GM21576 (cell line): ENCODE results near the gene RABAC1.
A peak's percentile ranks its signal among the peaks of the same experiment; 100 is the strongest.
"Not testable (repeated sequence)": the region's sequence is repeated elsewhere in the genome, so short reads cannot be mapped to it uniquely, and the experiment has no call there.

Source experiments
- ATAC-seq: cut with Tn5 transposase; IDR thresholded peaks from one replicate; pipeline ENCODE4 v1.9.1; 2021; ENCODE audit warnings: mild to moderate bottlenecking, moderate library complexity; ENCODE audit not compliant: unreplicated experiment

RABAC1 gene

GRCh38 chr19:41951686-41952172 lies 7.4 kb downstream of the RABAC1 start:
- no peak for ATAC-seq

- ATAC-seq: no peak
Observed at GRCh38 chr19:41947091-41947490, 12.0 kb downstream of the RABAC1 start.

- ATAC-seq: peak; percentile 72
Observed at GRCh38 chr19:41945135-41945766, 13.9 kb downstream of the RABAC1 start.

- no peak for ATAC-seq
Observed at GRCh38 chr19:41944336-41944735, 14.8 kb downstream of the RABAC1 start.

- ATAC-seq: no peak
Observed at GRCh38 chr19:41941410-41942202, 17.5 kb downstream of the RABAC1 start.

GRCh38 chr19:41940731-41941409 lies 18.3 kb downstream of the RABAC1 start:
- ATAC-seq: no peak

GRCh38 chr19:41939861-41940730 lies 19.0 kb downstream of the RABAC1 start:
- ATAC-seq: no peak

GRCh38 chr19:41939209-41939608 lies 19.9 kb downstream of the RABAC1 start:
- ATAC-seq: not testable (repeated sequence)

GRCh38 chr19:41937525-41938468 lies 21.3 kb downstream of the RABAC1 start:
- no peak for ATAC-seq

GRCh38 chr19:41936961-41937360 lies 22.2 kb downstream of the RABAC1 start:
- no peak for ATAC-seq

GRCh38 chr19:41936416-41936850 lies 22.7 kb downstream of the RABAC1 start:
- ATAC-seq: no peak

- ATAC-seq: no peak
Observed at GRCh38 chr19:41935760-41936415, 23.2 kb downstream of the RABAC1 start.

- ATAC-seq: no peak
Observed at GRCh38 chr19:41934849-41935374, 24.2 kb downstream of the RABAC1 start.

GRCh38 chr19:41933693-41934426 lies 25.3 kb downstream of the RABAC1 start:
- no peak for ATAC-seq

GRCh38 chr19:41932720-41933332 lies 26.3 kb downstream of the RABAC1 start:
- ATAC-seq: no peak

GRCh38 chr19:41932259-41932719 lies 26.8 kb downstream of the RABAC1 start:
- ATAC-seq: no peak

GRCh38 chr19:41930926-41931592 lies 28.1 kb downstream of the RABAC1 start:
- ATAC-seq: no peak
